NCI-H1048 (cell line): Measurements from ENCODE around the gene LDAF1.

ENCODE experiments used
- DNase-seq: peaks from one replicate; lab custom pipeline; 2025; lab: John Stamatoyannopoulos, UW

LDAF1 gene

DNA sequence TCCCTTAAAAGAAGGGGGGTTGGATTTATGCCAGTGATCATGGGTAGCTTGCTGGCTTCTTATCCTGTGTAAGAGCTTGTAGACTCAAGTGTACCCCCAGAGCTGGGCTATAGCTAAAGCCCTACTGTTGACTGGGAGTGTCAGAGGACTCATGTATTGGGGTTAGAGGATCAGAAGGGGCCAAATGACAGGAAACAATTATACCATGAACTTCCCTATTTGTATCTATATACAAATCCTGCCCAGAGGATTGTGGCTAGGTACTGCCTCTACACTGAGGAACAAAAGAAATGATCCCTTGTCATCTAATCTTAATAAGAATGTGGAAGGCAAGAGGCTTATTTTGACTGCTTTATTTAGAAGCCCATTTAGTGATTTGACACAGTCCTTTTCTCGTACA lies 38.6 kb downstream of the LDAF1 start:
- DNase-seq: no peak

DNA sequence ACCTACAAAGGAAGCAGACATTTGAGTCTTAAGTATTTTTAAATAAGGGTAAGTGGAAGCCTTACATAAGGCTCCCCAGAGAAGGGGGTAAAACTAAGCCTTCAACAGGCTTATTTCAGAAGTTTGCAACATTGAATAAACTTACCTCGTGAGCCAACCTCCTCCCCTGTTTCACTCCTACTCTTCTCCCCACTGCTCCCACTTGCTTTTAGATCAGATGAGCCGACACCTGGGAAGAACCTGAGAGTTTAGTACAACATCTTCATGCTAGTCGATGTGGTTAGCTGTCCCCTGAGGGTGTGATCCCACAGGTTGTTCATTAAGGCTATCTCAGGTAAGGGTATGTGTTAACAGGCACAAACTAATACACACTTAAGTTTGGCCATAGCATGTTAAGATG lies 39.1 kb downstream of the LDAF1 start:
- DNase-seq: no peak

DNA sequence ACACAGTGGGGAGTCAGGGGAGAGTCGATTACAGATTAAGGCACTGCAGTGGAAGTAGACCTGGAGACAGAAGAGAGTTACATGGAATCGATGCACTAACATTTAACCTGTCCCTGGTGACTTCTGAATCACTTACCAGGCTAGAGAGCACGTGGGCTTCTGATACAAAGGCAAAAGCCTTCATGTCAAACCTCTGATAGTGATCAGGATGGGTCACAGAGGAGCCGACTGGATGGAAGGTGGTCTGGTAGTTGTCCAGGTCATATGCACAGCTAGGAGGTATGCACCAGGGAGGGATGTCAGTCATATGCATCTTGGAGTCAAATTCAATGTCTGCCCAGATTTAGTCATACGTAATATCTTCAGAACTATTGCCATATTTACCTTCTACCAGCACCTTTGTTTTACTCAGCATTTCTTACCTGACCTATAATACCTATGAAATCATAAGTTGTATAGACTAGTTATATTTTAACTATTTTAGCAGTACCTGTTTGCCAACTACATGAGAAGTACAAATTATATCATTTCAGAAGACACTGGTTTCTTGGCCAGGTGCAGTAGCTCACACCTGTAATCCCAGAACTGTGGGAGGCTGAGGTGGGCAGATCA lies 41.2 kb downstream of the LDAF1 start:
- DNase-seq: no peak

DNA sequence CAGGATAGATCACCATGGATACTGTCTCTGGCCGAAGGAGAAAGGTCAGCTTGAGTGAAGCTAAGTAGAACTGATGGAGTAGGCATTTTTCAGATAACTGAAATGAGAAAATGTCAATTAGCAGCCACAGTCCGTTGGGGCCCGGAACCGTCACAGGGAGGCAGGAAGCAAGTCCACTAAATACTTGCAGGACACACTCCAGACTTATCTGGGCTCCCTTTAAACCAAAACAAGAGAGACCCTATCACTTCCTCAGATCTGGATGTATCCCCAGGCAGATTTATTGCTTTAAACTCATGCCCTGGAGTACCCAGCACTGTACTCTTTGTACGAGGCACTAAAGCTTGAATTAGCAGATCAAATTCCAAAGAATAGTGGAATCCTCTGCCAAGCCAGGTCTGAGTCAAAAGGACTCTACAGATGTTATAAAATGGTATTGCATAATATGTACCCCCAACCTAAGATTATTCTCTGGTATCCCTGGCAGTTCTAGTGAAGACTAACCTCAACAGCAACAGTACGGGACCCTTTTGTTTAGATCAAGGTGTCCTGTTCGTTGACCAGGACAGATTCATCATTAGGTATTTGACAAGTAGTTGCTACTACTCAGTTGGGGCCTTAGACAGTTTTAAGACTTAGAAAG lies 44.8 kb downstream of the LDAF1 start:
- no peak for DNase-seq

DNA sequence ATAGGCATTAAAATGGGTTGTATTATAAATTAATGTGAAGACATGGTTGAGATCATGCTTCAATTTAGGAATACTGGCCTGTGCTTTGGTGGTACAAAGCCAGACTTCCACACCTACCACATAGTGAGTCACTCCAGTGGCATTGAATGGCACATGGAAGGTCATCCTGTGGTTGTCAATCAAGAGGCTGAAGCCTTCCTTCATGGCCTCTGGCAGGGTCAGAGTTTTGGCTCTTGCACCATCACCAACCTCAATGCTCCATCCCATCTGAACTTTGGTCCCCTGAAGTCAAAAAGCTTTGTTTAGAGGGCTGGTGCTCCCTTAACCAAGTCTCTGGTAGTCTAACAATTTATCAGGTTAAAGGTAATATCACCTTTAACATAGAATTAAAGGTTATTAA lies 46.8 kb downstream of the LDAF1 start:
- DNase-seq: no peak

DNA sequence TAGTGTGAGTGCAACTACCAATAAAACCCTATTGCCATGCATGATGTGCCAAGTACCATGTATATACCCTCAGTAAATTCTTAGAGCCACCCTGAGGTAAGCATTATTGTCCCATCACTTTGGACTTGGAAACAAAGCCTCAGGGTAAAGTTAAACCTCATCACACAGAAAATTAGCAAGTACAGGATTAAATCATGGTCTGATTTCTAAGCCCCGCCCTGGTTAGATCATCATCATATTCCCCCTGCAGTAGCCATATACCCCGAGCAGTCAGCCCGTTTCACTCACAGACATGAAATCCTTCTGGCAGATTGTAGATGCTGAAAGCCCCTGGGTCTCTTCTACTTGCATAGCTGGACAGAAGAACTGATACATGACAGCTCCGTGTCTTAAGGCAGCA lies 48.1 kb downstream of the LDAF1 start:
- no peak for DNase-seq

DNA sequence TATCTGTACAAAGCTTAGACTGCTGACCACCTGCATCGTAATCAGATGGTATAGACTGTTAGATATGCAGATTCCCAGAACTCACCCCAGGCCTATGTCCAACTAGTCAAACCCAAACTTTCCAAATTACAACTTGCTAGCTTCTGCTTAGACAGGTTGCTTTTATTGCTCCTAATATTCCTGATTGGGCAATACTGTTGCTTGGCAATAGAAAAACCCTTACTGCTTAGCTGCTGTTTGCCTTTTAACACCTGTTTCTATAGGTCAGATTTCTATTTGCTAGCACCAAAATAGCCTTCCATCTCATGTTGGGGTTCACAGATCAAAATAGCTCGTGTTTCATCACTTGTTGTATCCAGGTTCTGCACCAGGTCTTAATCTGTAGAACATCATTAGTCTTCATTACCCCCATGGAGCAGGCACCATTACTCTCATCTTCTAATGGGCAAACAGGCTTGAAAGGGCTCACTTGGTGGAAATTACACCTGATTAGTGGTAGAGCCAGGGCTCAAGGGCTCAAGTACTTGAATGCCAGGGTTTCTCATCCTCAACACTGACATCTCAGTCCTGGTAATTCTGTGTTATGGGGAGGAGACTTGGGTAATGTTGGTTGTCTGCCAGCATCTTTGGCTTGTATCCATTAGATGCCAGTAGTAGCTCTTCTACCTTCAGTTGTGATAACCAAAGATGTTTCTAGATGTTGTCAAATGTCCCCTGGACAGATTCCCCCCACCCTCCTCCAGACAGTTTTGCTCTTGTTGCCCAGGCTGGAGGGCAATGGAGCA lies 50.2 kb downstream of the LDAF1 start:
- DNase-seq: no peak

DNA sequence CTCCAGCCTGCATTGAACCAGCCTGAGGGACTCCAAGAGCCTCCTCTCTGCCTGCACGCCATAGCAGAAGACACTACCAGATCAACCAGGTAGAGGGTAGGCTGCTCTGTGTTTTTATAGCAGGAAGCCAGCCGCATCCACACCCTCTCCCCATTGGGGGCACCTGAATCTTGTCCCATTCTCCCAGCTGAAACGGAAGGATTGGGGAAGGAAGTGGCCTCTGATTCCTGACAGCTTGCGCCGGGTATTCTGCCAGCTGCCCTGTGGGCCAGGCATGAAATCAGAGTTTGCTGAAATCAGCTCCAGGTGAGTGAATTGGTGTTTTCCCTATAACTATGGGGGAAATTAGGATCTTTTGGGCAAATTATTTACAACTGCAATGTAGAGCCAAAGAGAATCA lies 53.0 kb downstream of the LDAF1 start, which contains the start of gene ZP2:
Gene ZP2 (minus strand): TSS at position 89 of the 400 bp plus-strand sequence. CDS start 27 bp downstream, at position 62.
- no peak for DNase-seq

DNA sequence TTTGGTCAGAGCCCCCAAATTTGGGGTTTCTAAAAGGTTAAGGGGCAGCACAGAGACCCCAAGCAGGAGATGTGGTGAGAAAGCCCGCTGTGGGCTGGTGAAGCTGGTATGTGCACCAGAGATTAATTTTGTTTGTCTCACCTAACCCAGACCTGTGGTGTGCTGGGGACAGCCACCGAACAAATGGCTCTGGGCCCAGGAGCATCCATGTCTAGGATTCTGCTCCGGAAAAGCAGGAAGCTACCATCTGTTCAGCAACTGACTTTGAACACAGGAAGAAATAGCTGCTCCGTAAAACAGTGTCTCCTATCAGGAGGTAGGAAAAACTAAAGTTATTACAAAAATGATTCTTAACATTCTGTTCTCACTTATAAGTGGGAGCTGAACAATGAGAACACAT lies 55.6 kb downstream of the LDAF1 start:
- no peak for DNase-seq

DNA sequence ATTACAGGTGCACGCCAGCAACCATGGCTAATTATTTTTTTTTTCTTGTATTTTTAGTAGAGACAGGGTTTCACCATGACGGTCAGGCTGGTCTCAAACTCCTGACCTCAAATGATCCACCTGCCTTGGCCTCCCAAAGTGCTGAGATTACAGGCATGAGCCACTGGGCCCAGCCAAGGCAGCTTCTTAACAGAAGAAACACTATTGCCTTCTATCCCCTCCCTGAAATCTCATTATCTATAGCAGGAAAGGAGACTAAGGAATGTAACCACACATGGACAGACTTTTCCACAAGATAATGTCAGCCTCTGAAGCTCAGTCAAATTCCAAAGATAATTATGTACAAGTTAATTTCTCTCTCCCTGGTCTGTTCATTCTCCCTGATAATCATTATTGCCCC lies 58.6 kb downstream of the LDAF1 start:
- no peak for DNase-seq

DNA sequence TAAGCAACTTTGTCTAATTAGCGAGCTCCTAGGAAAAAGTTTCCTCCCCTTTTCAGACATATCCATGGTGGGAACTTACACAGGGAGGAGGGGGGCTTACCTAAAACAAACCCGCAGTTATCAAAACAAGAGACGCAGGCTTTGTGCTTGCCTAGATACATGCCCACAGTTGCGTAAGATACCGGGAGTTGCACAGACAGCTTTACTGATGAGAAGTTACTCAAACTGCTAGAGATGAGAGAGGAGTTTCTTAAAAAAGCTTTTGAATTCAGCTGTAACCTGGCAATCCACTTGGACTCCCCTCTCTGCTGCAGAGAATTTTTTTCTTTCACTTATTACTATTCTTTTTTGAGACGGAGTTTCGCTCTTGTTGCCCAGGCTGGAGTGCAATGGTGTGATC lies 59.7 kb downstream of the LDAF1 start:
- DNase-seq: no peak

DNA sequence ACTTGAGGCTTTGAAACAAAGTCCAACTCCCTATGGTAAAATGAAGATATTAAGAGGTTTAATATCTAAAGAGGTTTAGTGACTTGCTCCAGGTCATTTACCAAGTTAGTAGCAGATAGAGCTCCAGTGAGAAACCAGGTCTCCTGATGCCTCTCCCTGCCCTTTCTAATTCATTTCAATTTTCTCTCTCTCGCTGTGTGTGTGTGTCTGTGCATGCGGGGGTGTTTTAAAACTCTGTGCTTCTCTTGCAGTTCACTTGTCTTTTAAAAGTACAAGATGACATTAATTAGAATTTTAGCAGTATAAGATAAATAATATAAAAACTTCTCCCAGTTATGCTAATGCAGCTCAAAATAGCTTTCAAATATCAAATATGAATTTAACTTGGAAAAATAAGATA lies 61.1 kb downstream of the LDAF1 start:
- DNase-seq: no peak

DNA sequence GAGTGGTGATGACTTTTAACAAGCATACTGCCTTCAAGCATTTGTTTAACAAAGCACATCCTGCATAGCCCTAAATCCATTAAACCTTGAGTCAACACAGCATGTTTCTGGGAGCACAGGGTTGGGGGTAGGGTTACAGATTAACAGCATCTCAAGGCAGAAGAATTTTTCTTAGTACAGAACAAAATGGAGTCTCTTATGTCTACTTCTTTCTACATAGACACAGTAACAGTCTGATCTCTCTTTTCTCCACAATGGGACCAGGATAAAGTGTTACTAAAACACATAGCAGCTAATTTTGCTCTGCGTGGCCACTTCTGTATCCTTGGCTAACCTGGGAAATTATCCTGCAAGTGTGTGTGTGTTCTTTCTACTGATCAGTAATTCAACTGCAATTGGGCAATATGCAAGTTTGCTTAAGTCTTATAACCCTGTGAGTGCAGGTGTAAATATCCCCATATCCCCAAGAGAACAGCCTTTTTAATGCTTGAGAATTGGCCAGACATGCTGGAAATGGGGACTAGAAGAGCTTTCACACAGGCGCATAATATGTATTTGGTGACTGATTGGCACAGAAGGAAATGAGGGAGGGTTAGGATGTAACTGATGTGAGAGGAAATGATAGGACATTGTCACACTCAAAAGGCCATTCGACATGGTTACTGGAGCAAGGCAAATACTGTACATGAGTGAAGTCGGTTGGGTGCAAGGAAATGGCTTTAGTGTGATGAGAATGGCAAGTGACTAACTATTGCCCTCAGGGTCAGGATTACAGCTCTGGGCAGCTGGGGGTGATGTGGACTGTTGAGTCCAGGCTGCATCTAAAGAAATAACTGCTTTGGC lies 64.2 kb downstream of the LDAF1 start:
- DNase-seq: no peak

DNA sequence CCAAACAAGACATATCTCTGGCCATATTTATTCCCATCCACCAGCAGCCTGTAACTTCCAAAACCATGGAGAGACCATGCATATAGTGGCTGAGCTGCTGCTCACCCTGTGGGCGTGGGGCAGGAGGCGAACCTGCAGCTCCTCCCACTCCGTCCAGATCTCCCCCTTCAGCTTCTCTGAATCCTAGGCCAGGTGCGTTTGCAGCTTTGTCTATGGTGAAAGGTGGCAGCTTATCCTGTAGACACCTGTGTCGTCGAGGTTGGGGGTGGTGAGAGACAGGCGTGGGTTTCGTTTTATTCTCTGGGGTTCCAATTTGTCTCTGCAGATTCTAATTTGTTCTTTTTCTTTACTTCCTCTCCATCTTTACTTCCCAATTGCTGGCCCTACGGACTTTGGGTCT lies 65.3 kb downstream of the LDAF1 start:
- DNase-seq: no peak

DNA sequence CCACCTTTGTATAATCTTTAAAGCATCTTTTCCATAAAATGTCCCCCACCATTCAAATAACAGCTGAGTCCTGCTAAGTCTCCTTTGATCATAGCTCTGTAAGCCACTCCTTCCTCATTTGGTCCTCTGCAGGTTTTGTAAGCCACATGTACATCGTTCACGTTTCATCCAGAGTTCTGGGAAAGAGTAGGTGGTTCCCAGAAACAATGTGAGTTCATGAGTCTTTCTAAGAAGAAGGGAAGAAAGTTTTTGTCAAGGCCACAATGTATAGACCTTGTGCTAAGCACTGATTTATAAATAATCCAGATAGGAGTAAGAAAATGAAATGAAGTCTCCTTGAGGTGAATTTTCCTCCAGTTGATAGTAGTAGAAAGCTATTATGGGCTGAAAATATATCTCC lies 66.3 kb downstream of the LDAF1 start:
- no peak for DNase-seq

DNA sequence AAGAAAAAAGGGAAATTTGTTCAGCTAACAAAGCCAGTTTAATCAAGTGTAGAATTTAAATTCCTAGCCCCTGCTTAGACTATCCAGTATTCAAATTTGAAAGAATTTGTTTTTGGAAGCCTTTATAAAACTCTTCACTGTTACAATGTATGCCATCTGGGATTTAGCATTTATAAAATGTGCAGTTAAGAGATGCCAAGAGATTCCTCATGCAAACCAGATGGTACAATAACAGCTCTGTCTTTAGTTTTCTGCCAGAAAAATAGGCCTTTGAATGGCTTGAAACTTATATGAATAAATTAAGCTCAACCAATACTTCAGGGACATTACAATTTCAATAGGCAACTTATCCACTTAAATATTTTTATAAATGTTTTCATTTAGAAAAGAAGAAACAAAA lies 68.3 kb downstream of the LDAF1 start:
- peak; percentile 65 for DNase-seq

DNA sequence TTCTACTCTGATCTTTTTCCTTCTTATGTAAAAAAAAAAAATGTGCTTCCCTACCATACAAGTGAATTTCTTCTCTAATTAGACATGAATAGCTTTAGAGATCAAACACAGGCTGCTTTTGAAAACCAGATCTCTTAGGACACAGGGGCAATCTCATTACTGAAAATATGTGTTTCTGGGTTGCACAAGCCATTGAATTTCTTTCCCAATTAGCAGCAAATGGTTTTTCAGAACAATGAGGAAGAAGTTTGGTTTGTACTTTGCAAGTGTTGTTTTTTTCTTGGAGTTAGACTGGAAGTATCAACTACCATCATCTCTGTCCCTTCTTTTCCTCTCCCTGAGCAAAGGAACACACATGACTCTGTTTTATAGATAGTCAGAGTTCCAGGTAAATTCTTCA lies 69.4 kb downstream of the LDAF1 start:
- DNase-seq: no peak

DNA sequence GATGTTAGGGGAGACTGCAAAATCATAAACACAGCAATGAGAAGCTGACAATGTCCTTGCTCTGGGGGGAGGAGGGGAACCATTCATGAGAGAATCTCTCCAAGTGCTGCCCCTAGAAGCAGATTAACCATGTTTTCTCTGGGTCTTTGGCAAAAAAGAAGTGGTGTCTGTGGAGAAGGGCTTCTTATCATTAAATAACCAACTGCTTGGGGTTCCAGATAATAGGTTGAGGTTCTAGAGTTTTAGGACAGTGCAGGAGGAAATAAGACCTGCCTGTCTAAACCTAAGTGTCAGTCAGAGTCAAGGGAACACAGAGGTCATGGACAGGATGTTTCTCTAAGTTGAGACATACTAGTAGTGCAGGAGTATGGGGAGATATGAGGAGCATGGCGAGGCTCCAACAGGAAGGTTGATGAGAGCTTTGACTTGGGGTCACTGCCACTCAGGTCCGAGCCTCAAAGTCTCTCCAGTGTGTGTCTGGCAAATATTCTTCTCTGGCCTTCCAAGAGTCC lies 69.9 kb downstream of the LDAF1 start:
- no peak for DNase-seq
